HEK293 (cell line): ENCODE data around the gene DSG3.

Experiments used
- SETDB1 ChIP-seq: IDR thresholded peaks from one replicate; pipeline ENCODE4 v1.6.1; 2017; ENCODE audit warnings: mild to moderate bottlenecking, low read length, moderate library complexity, mixed read lengths; ENCODE audit not compliant: insufficient read length
- ZFP3 ChIP-seq: fragments of 450-650 bp; formaldehyde crosslinking; IDR thresholded peaks from 2 replicates; pipeline ENCODE4 v1.5.1; 2016; ENCODE audit warnings: low read depth, missing biosample characterization, missing genetic modification characterization
- ZNF23 ChIP-seq: fragments of 450-650 bp; formaldehyde crosslinking; IDR thresholded peaks from 2 replicates; pipeline ENCODE4 v1.5.1; 2016; ENCODE audit warnings: missing biosample characterization, missing genetic modification characterization, borderline replicate concordance
- ZNF350 ChIP-seq: fragments of 450-650 bp; formaldehyde crosslinking; IDR thresholded peaks from 2 replicates; pipeline ENCODE4 v1.5.0; 2017; ENCODE audit warnings: missing biosample characterization, mild to moderate bottlenecking, missing genetic modification characterization
- ZNF585B ChIP-seq: fragments of 450-650 bp; formaldehyde crosslinking; IDR thresholded peaks from 2 replicates; pipeline ENCODE4 v1.5.1; 2016; ENCODE audit warnings: missing biosample characterization, missing genetic modification characterization
- TF ChIP-seq, protein P1 (sequence below): fragments of 450-650 bp; formaldehyde crosslinking; IDR thresholded peaks from 2 replicates; pipeline ENCODE4 v1.5.1; 2016; ENCODE audit warnings: missing biosample characterization, missing genetic modification characterization
- TF ChIP-seq, protein P2 (sequence below): fragments of 450-650 bp; formaldehyde crosslinking; IDR thresholded peaks from 2 replicates; pipeline ENCODE4 v1.5.1; 2016; ENCODE audit warnings: missing biosample characterization, missing genetic modification characterization

DNA sequence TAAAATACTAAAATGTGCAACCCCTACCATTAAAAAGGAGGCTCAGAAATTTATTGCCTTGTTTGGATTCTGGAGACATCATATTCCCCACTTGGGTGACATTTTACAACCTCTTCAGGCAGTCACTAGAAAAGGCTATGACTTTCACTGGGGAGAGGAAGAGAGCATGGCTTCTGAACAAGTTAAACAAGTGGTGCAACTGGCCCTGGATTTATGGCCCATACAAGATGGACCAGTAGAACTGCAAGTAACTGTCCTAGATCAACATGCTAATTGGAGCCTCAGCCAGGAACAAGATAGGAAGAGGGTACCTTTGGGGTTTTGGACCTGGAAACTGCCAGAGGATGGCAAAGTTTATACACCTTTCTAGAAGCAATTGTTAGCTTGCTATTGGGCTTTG is 46.4 kb downstream of the DSG3 start:
- TF ChIP-seq, protein P1, sequence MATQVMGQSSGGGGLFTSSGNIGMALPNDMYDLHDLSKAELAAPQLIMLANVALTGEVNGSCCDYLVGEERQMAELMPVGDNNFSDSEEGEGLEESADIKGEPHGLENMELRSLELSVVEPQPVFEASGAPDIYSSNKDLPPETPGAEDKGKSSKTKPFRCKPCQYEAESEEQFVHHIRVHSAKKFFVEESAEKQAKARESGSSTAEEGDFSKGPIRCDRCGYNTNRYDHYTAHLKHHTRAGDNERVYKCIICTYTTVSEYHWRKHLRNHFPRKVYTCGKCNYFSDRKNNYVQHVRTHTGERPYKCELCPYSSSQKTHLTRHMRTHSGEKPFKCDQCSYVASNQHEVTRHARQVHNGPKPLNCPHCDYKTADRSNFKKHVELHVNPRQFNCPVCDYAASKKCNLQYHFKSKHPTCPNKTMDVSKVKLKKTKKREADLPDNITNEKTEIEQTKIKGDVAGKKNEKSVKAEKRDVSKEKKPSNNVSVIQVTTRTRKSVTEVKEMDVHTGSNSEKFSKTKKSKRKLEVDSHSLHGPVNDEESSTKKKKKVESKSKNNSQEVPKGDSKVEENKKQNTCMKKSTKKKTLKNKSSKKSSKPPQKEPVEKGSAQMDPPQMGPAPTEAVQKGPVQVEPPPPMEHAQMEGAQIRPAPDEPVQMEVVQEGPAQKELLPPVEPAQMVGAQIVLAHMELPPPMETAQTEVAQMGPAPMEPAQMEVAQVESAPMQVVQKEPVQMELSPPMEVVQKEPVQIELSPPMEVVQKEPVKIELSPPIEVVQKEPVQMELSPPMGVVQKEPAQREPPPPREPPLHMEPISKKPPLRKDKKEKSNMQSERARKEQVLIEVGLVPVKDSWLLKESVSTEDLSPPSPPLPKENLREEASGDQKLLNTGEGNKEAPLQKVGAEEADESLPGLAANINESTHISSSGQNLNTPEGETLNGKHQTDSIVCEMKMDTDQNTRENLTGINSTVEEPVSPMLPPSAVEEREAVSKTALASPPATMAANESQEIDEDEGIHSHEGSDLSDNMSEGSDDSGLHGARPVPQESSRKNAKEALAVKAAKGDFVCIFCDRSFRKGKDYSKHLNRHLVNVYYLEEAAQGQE (tag by site-specific recombination), result no peak
- TF ChIP-seq, protein P2, sequence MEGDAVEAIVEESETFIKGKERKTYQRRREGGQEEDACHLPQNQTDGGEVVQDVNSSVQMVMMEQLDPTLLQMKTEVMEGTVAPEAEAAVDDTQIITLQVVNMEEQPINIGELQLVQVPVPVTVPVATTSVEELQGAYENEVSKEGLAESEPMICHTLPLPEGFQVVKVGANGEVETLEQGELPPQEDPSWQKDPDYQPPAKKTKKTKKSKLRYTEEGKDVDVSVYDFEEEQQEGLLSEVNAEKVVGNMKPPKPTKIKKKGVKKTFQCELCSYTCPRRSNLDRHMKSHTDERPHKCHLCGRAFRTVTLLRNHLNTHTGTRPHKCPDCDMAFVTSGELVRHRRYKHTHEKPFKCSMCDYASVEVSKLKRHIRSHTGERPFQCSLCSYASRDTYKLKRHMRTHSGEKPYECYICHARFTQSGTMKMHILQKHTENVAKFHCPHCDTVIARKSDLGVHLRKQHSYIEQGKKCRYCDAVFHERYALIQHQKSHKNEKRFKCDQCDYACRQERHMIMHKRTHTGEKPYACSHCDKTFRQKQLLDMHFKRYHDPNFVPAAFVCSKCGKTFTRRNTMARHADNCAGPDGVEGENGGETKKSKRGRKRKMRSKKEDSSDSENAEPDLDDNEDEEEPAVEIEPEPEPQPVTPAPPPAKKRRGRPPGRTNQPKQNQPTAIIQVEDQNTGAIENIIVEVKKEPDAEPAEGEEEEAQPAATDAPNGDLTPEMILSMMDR, result no peak
- TF ChIP-seq ZNF23 (tag by site-specific recombination) (no peak), ZNF585B (tag by site-specific recombination) (no peak), ZFP3 (no peak), ZNF350 (no peak), SETDB1 (no peak)
